ENCODE results near the gene DNAH2.

- TF ChIP-seq, protein P1, sequence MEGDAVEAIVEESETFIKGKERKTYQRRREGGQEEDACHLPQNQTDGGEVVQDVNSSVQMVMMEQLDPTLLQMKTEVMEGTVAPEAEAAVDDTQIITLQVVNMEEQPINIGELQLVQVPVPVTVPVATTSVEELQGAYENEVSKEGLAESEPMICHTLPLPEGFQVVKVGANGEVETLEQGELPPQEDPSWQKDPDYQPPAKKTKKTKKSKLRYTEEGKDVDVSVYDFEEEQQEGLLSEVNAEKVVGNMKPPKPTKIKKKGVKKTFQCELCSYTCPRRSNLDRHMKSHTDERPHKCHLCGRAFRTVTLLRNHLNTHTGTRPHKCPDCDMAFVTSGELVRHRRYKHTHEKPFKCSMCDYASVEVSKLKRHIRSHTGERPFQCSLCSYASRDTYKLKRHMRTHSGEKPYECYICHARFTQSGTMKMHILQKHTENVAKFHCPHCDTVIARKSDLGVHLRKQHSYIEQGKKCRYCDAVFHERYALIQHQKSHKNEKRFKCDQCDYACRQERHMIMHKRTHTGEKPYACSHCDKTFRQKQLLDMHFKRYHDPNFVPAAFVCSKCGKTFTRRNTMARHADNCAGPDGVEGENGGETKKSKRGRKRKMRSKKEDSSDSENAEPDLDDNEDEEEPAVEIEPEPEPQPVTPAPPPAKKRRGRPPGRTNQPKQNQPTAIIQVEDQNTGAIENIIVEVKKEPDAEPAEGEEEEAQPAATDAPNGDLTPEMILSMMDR (IDR thresholded peaks at IDR 0.05) = no peak
- no peak for TF ChIP-seq POLR2AphosphoS5 (IDR thresholded peaks at IDR 0.05)
- TF ChIP-seq EP300 (IDR thresholded peaks at IDR 0.05) = no peak
- no peak for TF ChIP-seq POLR2A (IDR thresholded peaks at IDR 0.05)
Measured at GRCh38 chr17:7777017-7777416, 59.5 kb downstream of the DNAH2 start.

Measured in upper lobe of left lung (tissue), 4 donors.